GM23248 (cell line): ENCODE data around the gene SSR1.

Source experiments
- EZH2 ChIP-seq: fragments of 200-600 bp; sonication (generic); IDR thresholded peaks from 2 replicates; pipeline ENCODE4 v1.6.1; 2018; ENCODE audit warnings: antibody characterized with exemption, mild to moderate bottlenecking; ENCODE audit not compliant: insufficient read depth, poor library complexity, severe bottlenecking
- EZH2phosphoT487 ChIP-seq: fragments of 200-600 bp; sonication (generic); IDR thresholded peaks from 2 replicates; pipeline ENCODE4 v1.6.1; 2018; ENCODE audit warnings: antibody characterized with exemption, moderate library complexity, mild to moderate bottlenecking, low read depth; ENCODE audit not compliant: insufficient read depth

DNA sequence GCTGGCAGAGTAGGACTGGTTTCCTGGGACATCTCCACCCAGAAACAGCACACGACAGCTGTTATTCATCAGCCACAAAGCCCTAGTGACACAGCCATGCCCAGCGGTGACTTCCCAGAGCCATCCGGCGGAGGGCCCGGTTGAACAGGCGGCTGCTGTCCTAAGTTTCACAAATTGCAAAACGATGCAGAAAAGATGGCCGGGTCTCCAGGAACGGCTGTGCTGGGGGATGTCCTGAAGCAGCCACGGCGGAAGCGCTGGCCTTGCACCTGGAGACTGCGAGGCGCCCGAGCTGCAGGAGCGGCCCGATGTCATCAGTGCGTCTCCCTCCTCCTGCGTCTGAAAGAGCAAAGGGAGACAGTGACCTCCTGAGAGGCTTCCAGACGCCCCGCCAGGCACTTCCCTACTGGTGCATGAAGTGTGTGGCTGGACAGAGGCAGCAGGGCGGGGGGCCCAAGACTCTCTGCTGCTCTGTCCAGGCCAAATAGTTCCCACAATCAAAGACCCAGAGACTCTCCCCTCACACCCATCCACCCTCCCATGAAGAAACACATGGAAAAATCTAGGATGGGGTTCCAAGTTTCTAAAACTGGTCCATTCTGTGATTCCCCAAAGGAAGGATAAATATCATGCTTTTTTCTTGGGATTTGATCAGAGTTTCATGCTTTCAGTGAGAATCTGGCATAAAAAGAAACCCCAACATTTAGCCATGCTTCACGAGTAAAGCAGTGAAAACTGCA is 44.0 kb downstream of the SSR1 start:
- no peak for TF ChIP-seq EZH2
- no peak for TF ChIP-seq EZH2phosphoT487
